ENCODE results near the gene TRIM2. TPM values are rescaled to one million over a fixed set of nuclear protein-coding genes. Genes with fewer than 3 reads are reported as not detected.
A peak's percentile ranks its signal among the peaks of the same experiment; 100 is the strongest.
"Not testable (repeated sequence)": the region's sequence is repeated elsewhere in the genome, so short reads cannot be mapped to it uniquely, and the experiment has no call there.

TRIM2 gene
- total RNA-seq, 2 experiments from 2014 or later: 1.9 to 3.4 TPM

DNA sequence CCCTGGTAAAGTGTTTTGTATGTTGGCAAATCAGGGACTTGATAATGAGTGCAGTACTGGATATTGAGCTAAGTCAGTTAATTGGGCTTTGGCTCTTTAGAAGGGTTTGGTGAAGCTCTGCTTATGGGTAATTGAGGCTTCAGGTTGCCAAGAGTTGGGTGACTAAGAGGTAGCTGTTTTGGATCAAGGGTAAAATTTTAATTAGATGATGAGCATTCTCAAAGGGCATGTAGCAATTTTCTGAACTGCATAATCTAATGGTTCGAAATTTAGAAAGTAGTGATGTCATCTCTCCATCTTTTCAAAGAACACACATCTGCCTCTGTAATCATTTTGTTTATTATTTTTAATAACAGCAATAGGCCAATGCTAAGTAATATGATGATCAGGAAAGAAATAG, 5.5 kb upstream of the TRIM2 start:
- no peaks in the 10 kb centered on the region for H3K36me3 Mint-ChIP-seq (ENCODE audit: low read depth)
- Histone ChIP-seq H3K4me1 (ENCODE audit: insufficient read depth, low read length) (peaks cover 3% of the 10 kb centered on the region), H3K9me3 (ENCODE audit: control insufficient read depth in 1 of 2, insufficient read depth in 1 of 2, low read length in 2 of 2) (no peaks in the 10 kb centered on the region), H3K27me3 (ENCODE audit: control insufficient read depth in 1 of 2, insufficient read depth in 2 of 2, low read length in 2 of 2) (no peaks in the 10 kb centered on the region), H3K27ac (ENCODE audit: low read depth in 1 of 2, low read length in 2 of 2) (no peak overlapping the region), H3K4me3 (ENCODE audit: low read length) (no peak overlapping the region), H3K36me3 (ENCODE audit: insufficient read depth, low read length) (no peaks in the 10 kb centered on the region)
- POLR2A ChIA-PET: no interaction called here
- no peaks in the 10 kb centered on the region for H3K9me3 Mint-ChIP-seq
- DNase-seq (no peak), ATAC-seq (ENCODE audit: poor library complexity) (no peak)
- no peak overlapping the region for H3K27ac Mint-ChIP-seq
- no peak overlapping the region for H3K4me3 Mint-ChIP-seq
- no peaks in the 10 kb centered on the region for H3K4me1 Mint-ChIP-seq (ENCODE audit: low read depth)
- CTCF ChIA-PET: no interaction called here
- no peaks in the 10 kb centered on the region for H3K27me3 Mint-ChIP-seq
- TF ChIP-seq, protein P1, sequence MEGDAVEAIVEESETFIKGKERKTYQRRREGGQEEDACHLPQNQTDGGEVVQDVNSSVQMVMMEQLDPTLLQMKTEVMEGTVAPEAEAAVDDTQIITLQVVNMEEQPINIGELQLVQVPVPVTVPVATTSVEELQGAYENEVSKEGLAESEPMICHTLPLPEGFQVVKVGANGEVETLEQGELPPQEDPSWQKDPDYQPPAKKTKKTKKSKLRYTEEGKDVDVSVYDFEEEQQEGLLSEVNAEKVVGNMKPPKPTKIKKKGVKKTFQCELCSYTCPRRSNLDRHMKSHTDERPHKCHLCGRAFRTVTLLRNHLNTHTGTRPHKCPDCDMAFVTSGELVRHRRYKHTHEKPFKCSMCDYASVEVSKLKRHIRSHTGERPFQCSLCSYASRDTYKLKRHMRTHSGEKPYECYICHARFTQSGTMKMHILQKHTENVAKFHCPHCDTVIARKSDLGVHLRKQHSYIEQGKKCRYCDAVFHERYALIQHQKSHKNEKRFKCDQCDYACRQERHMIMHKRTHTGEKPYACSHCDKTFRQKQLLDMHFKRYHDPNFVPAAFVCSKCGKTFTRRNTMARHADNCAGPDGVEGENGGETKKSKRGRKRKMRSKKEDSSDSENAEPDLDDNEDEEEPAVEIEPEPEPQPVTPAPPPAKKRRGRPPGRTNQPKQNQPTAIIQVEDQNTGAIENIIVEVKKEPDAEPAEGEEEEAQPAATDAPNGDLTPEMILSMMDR (IDR thresholded peaks at IDR 0.05): no peak
- intact Hi-C loops (cut with DNase I, micrococcal nuclease): no loop called here

DNA sequence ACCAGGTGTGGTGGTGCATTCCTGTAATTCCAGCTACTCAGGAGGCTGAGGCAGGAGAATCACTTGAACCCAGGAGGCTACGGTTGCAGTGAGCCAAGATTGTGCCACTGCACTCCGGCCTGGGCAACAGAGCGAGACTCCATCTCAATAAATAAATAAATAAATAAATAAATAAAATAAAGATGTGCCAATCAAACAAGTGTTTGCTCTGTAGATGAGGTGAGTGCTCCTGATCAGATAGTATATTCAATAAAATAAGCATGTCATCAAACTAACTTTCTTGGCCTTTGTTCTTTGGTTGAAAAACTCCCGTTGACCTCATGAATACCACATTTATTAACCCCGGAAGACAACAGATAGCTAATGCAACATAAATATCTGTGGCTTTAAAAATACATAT, 497 bp upstream of the TRIM2 start:
- H3K27ac Mint-ChIP-seq; H3K27me3 Mint-ChIP-seq; intact Hi-C loops (cut with DNase I, micrococcal nuclease); H3K36me3 Mint-ChIP-seq (ENCODE audit: low read depth); CTCF ChIA-PET; H3K4me3 Mint-ChIP-seq; H3K4me3 ChIP-seq (ENCODE audit: low read length); H3K27me3 ChIP-seq (ENCODE audit: control insufficient read depth in 1 of 2, insufficient read depth in 2 of 2, low read length in 2 of 2); ATAC-seq (ENCODE audit: poor library complexity); DNase-seq; H3K27ac ChIP-seq (ENCODE audit: low read depth in 1 of 2, low read length in 2 of 2); H3K9me3 Mint-ChIP-seq; H3K36me3 ChIP-seq (ENCODE audit: insufficient read depth, low read length); H3K9me3 ChIP-seq (ENCODE audit: control insufficient read depth in 1 of 2, insufficient read depth in 1 of 2, low read length in 2 of 2): not testable (repeated sequence)
- peaks cover 34% of the 10 kb centered on the region for H3K4me1 ChIP-seq (ENCODE audit: insufficient read depth, low read length)
- POLR2A ChIA-PET: interaction anchor here (0.8 to 1.5 kb wide), 2 partner anchors 20 to 45 kb away, joined by 3 to 4 read pairs; no protein-coding TSS in a partner anchor
- H3K4me1 Mint-ChIP-seq (ENCODE audit: low read depth): peaks cover 34% of the 10 kb centered on the region

DNA sequence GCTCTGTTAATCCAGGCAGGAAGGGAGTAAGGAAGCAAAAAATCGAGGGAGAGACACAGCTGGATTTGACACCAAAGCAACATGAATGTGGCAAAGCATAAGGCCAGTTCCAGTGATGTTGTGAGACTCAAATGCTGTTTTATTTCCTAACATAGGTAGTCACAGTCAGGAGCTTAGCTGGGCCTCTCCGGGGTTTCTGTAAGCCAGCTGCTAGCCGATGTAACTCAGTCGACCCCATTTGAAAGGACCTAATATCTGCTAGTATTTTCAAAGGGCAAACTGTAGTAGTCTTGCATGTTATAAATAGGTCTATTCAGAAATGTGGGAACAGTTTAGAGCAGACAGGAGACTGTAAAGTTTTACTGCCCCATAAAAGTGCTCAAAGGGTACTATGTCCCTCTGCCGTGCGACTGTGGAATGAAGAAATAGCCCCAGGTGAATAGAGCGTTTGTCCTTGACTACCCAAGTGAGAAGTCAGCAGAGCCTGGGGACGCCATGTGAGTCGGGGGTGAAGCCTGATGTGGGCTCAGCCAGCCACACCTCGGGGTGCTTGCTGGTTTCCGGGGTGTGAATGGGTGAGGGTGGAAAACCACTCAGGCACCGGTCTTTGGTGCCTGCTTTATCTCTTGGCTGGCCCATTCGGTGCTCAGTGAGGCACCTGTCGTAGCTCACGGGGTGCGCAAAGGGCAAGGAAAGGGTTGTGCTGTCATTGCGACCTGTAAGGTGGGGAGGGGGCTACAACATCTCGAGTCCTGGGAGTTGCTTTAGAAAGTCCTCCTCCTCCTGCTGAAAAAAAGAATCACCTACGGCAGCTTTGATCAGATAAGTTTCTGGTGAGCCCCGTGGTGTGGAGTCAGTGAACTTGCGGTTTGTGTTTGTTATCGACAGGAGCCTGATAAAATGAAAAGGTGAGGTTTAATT, 745 bp downstream of the TRIM2 start:
- H3K27ac Mint-ChIP-seq: peak overlapping the region; percentile 83
- H3K27me3 ChIP-seq (ENCODE audit: control insufficient read depth in 1 of 2, insufficient read depth in 2 of 2, low read length in 2 of 2): no peaks in the 10 kb centered on the region
- ChIA-PET POLR2A (interaction anchor here (0.5 to 1.9 kb wide), 6 partner anchors 10 to 313 kb away, joined by 3 to 6 read pairs (median 4); no protein-coding TSS in a partner anchor), CTCF (interaction anchor here (0.7 to 1.4 kb wide), 2 partner anchors 19 to 113 kb away, joined by 3 to 4 read pairs; no protein-coding TSS in a partner anchor)
- H3K9me3 ChIP-seq (ENCODE audit: control insufficient read depth in 1 of 2, insufficient read depth in 1 of 2, low read length in 2 of 2): no peaks in the 10 kb centered on the region
- peak overlapping the region in 1 of 2 donors; percentile 30 for H3K27ac ChIP-seq (ENCODE audit: low read depth in 1 of 2, low read length in 2 of 2)
- H3K4me3 ChIP-seq (ENCODE audit: low read length): peak overlapping the region; percentile 44
- H3K4me1 ChIP-seq (ENCODE audit: insufficient read depth, low read length): peaks cover 34% of the 10 kb centered on the region
- TF ChIP-seq, protein P1 (IDR thresholded peaks at IDR 0.05): no peak
- DNase-seq (peak in 13 of 14 experiments; percentile 13 to 75 (median 32)), ATAC-seq (ENCODE audit: poor library complexity) (peak; percentile 79)
- no peaks in the 10 kb centered on the region for H3K27me3 Mint-ChIP-seq
- H3K36me3 ChIP-seq (ENCODE audit: insufficient read depth, low read length): no peaks in the 10 kb centered on the region
- H3K4me1 Mint-ChIP-seq (ENCODE audit: low read depth): peaks cover 34% of the 10 kb centered on the region
- H3K9me3 Mint-ChIP-seq: no peaks in the 10 kb centered on the region
- intact Hi-C loops (cut with DNase I, micrococcal nuclease): loop anchor here in 1 of 2 experiments (5.0 kb wide), 1 partner anchor 53 kb away; no protein-coding TSS in a partner anchor
- H3K36me3 Mint-ChIP-seq (ENCODE audit: low read depth): no peaks in the 10 kb centered on the region
- H3K4me3 Mint-ChIP-seq: peak overlapping the region; percentile 71
